ENCODE data around the gene SLC16A3.

Gene SLC16A3

GRCh38 chr17:82235775-82236141 lies 6.9 kb downstream of the SLC16A3 start:
- TF ChIP-seq CTCF (IDR thresholded peaks at IDR 0.05; ENCODE audit: extremely low read depth, missing control alignments) = no peak
- DNase-seq (ENCODE audit: low spot score) = no peak

GRCh38 chr17:82236142-82236971 lies 7.5 kb downstream of the SLC16A3 start:
- no peak for DNase-seq (ENCODE audit: low spot score)
- peak; percentile 68 for TF ChIP-seq CTCF (IDR thresholded peaks at IDR 0.05; ENCODE audit: extremely low read depth, missing control alignments)

- DNase-seq (ENCODE audit: low spot score) = no peak
- TF ChIP-seq CTCF (IDR thresholded peaks at IDR 0.05; ENCODE audit: extremely low read depth, missing control alignments) = no peak
These were observed 8.4 kb downstream of the SLC16A3 start for GRCh38 chr17:82237083-82237745.

- no peak for TF ChIP-seq CTCF (IDR thresholded peaks at IDR 0.05; ENCODE audit: extremely low read depth, missing control alignments)
- DNase-seq (ENCODE audit: low spot score) = no peak
These were observed 9.1 kb downstream of the SLC16A3 start for GRCh38 chr17:82237746-82238471.

- peak; percentile 82 for DNase-seq (ENCODE audit: low spot score)
These were observed 9.8 kb downstream of the SLC16A3 start for GRCh38 chr17:82238472-82239201.

GRCh38 chr17:82239401-82239925 lies 10.6 kb downstream of the SLC16A3 start:
- no peak for DNase-seq (ENCODE audit: low spot score)
- no peak for TF ChIP-seq CTCF (IDR thresholded peaks at IDR 0.05; ENCODE audit: extremely low read depth, missing control alignments)

More at GRCh38 chr17:82238472-82239201, 9.8 kb downstream of the SLC16A3 start:
- TF ChIP-seq CTCF (IDR thresholded peaks at IDR 0.05; ENCODE audit: extremely low read depth, missing control alignments) = no peak

Data from GM20000 (cell line).